Skeletal muscle cell (primary cell): ENCODE measurements around the gene GRIPAP1.
A peak's percentile ranks its signal among the peaks of the same experiment; 100 is the strongest.

Experiments used
- DNase-seq: peaks from one replicate; pipeline ENCODE4 v3.0.0-alpha.2; 2010; ENCODE audit warnings: low read depth
- H3K4me3 ChIP-seq: 2 replicates; pipeline ENCODE4 v1.5.1; 2011; ENCODE audit warnings: low read depth, mild to moderate bottlenecking, control low read depth, low read length, moderate library complexity

Gene GRIPAP1

DNA sequence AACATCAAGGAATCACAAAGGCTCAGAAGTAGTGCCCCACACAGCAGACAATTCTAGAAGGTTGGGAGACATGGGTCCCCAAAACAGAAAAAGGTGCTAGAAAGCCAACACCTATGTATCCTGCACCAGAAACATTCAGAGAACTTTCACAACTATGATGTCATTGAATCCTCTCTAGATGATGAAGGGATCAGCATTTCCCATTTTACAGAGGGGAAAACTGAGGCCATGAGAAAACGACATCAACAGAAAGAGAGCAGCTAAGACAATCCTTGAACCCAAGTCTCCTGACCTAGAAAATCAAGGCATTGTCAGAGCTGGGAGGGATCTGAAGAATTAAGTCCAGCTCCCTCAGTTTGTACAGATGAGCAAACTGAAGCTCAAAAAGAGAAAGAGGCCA lies 33.7 kb downstream of the GRIPAP1 start:
- H3K4me3 ChIP-seq, result no peak overlapping the region
- DNase-seq, result no peak

DNA sequence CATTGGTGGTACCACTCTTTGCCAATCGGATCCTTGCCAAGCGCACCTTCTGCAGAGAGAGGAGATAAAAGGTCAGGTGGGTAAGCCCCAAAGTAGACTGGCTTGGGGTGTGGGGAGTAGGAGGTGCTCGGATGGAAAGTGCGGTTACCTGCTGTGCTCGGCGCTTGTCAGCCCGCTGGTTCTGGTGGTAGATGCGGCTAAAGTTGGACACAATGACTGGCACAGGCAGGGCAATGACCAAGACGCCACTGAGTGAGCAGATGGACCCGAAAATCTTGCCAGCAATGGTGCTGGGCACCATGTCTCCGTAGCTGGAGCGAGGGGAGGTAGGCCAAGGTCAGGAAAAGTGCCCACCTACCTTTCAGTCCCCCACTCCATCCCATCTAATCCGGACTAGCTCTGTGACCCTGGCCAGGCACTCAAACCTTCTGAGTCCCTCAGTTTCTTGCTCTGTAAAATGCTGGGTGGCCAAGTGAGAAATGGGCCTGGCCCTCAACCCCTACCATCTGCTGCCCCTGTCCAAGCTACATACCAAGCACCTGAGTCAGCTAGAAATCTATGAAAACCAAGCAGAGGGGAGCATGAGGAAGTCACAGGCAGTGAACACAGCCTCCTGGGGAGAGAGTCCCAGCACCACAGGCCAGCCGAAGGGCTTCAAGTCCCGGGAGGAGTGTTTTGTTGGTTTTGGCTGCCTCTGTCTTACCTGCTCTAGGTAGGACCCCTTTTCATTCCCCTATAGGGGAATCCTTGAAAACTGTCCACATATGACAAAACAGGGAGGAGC lies 35.1 kb downstream of the GRIPAP1 start:
- no peak for DNase-seq
- no peak overlapping the region for H3K4me3 ChIP-seq

DNA sequence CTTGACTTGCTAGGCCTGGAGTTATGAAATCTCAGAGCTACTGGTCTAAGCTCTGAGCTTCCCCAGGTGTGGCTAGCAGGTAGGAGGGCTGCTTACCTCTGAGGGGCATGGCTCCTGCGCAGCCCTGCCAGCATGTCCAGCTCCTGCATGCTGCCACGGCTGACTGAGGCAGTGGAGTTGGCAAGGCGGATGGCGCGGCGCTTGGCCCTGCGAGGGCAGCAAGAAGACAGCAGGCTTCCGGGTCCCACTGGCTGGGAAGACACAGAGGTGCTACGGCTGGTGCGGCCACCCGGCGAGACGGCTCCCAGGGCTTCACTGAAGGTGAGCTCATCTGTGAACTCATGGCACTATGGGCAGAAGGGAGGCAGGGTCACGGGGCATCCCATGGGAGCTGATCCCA lies 36.1 kb downstream of the GRIPAP1 start:
- no peak overlapping the region for H3K4me3 ChIP-seq
- DNase-seq, result no peak

- no peak overlapping the region for H3K4me3 ChIP-seq
These were observed 40.4 kb downstream of the GRIPAP1 start for GRCh38 chrX:48961585-48962091.

DNA sequence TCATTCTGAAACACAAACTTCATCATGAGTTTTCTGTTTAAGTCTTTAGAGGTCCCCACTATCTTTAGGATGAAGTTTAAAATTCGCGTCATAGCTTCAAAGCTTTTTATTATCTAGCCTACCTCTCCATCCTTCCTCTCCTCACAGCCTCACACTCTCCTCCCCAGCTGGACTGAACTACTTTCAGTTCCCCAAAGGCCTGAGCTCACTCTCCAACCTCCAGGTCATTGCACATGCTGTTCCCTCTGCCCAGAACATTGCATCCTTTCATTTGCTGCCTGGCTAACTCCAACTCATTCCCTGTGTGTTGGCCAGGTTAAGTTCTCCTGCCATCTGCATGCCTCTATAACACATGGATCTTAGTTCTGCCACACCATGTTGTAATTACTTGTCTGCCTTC lies 41.8 kb downstream of the GRIPAP1 start:
- no peak for DNase-seq
- H3K4me3 ChIP-seq, result no peak overlapping the region

More at GRCh38 chrX:48961585-48962091, 40.4 kb downstream of the GRIPAP1 start:
- no peak for DNase-seq

DNA sequence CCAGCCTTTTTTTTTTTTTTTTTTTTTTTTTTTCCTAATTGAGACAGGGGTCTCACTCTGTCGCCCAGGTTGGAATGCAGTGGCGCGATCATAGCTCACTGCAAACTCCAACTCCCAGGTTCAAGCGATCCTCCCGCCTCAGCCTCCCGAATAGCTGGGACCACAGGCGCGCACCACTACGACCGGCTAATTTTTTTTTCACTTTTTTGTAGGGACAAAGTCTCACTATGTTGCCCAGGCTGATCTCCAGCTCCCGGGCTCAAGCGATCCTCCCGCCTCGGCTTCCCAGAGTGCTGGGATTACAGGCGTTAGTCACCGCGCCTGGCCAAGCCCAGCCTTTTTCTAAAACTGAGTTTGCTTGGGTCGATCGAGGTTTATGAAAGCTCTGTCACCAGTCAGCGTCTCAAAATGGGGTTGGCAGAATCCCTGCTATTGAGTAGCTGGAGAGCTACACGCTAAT lies 43.4 kb downstream of the GRIPAP1 start:
- peak overlapping the region; percentile 51 for H3K4me3 ChIP-seq
- DNase-seq, result no peak

DNA sequence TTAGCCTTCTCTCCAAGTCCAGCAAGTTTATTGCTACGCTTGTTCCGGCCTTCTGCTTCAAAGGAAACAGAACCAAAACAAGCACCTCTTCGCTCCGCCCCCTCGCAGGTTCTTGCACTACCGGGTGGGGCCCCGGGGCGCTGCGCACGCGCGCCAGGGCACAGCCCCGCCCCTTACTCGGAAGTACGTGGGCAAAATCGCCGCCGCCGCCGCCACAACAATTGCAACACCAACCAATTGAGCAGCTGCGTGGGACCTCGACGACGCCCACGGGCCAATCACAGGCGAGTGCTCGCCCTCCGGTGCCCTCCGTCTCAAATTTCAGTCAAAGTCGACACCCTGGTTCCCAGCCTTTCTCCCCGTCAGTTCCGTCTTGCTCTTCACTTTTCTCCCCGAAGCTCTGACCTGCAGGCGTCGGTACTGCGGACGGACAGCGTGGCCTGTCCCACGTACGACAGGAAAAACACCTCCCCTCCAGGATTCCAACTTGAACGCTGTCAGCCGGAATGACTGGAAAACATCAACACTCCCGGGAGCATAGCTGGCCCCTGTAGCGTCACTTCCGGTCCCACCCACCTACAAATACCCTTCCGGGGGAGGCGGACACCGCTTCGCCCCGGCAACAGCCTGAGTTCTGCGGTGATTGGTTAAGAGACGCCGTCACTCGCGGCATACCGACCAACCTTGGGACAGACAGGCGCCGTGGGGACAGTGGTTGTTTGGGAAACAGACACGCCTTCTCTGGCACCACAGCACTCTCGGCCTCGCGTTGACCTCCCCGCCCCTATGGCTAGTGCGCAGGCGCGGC lies 44.0 kb downstream of the GRIPAP1 start:
- peak overlapping the region; percentile 51 for H3K4me3 ChIP-seq
- peak; percentile 94 for DNase-seq

DNA sequence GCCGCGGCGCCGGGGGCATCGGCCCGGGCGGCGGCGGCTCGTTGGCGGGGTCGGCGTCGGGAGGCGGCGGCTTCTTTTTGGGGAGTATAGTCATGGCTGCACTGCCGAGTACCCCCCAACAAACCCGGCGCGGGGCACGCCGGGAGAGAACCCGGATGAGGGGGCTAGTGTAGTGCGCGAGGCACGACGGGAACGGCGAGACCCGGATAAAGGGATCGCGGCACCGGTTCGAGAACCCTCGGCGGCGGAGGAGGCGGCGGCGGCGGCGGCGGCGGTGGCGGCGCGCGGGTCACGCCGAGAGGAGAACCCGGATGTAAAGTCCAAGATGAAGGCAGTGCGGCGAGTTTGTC lies 44.6 kb downstream of the GRIPAP1 start, which contains the start of gene OTUD5:
Gene OTUD5 (minus strand): TSS at position 131 of the 350 bp plus-strand sequence. CDS start 37 bp downstream, at position 94.
- no peak for DNase-seq

DNA sequence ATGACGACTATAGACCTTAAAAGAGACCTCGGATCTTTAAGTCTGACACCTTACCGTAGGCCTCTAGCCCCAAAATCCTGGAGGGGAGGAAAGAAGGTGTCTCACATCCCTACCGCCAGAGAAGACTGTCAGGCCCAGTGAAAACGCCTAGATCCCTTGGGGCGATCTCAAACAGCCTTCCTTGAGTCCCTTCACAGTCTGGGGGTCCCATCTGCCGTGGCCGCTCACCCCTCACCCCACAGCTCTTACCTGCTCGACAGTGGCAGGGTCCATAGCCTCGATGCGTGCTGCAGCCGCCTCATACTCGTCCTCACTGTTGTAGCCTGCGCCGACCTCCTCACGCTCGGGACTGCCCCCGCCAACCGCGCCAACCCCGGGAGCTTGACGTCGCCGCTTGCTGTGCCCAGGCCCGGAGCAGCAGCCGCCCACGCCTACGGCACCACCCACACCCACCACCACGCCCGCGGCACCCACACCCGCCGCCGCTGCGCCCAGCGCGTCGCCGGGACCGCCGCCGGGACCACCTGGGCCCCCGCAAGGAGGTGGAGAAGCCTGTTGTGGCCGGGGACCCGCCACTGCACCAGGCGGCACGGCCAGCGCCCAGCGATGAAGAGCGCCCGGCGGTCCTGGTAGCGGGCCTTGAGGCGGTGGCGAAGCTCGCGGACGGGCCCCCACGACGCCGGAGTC lies 45.2 kb downstream of the GRIPAP1 start:
- H3K4me3 ChIP-seq, result peak overlapping the region; percentile 51
- DNase-seq, result no peak

More for the DNA sequence above, 44.6 kb downstream of the GRIPAP1 start, which contains the start of gene OTUD5:
- peak within 1 kb of the TSS; percentile 51 for H3K4me3 ChIP-seq

- H3K4me3 ChIP-seq, result no peak overlapping the region
- DNase-seq, result no peak
These were observed 53.5 kb downstream of the GRIPAP1 start for GRCh38 chrX:48948589-48948988.

GRCh38 chrX:48945517-48946348 lies 56.3 kb downstream of the GRIPAP1 start:
- no peak overlapping the region for H3K4me3 ChIP-seq
- no peak for DNase-seq

DNA sequence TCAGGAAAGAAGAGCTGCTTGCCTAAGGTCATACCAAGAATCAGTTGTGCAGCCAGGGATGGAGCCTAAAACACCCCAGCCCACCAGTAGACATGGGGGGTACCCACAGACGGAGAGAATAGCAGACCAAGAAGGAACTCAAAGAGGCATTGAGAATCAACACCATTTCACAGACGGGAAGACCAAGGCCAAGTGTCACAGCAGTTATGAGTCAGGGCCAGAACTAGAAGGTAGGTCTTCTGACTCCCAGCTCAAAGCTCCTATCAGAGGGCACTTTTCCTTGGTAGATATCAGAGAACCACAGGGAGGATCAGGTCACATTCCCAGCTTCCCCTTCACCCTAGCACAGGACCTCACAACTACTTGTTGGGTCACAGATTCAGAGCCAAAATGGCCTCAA lies 59.2 kb downstream of the GRIPAP1 start:
- DNase-seq, result no peak
- no peak overlapping the region for H3K4me3 ChIP-seq

DNA sequence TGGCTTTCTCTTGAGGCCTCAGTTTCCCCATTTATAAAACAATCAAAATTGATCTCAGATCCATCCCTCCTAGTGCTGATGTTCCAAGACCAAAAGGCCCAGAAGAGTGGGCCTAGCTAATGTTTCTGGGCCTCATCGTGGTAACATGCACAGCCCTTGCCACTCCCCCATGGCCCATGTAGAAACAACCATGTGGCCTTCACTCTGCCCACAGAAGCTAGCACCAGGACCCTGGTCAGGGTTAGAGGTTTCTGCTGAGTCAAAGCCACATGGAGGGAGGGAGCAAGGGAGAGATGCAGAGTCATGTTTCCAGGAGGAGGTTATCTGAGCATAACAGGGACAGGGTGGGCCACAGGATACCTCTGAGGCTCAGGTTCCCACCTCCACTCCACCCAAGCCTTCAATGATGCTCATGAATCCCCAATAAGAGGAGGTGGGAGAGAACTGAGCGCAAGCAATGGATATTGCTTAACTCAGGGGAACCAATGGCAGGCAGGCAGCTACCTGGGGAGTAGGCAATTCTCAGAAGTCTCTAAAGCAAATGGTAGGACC lies 61.6 kb downstream of the GRIPAP1 start:
- H3K4me3 ChIP-seq, result no peak overlapping the region
- DNase-seq, result no peak

DNA sequence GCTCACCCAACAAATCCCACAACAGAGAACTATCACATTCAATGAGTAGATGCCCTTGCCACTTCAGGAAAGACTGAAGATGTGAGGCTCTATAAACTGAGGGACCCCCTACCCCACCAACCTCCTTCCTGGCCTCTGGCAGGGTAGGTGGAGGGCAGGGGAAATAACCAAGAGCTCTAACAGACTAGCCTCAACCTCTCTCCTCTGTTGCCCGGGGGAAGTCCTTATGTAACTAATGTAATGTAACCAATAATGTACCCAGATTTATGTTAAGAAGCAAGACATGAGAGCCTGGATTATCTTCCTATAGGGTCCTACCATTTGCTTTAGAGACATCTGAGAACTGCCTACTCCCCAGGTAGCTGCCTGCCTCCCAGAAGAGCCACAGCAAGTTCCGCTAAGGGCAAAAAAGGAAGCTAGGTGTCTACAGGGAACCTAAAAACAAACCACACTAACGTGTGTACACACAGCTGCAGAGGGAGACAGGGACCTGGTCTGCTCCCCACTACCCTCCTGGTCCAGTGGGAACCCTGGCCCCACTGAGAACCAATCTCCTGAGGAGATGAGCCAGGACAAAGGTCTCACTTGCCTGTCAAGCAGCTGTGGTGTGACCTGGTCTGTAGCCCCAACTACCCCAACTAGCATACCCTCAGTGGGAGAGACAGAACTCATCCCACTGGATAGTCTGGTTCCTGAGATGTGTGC lies 62.4 kb downstream of the GRIPAP1 start:
- DNase-seq, result no peak
- no peak overlapping the region for H3K4me3 ChIP-seq

GRCh38 chrX:48938721-48939425 lies 63.2 kb downstream of the GRIPAP1 start:
- H3K4me3 ChIP-seq, result no peak overlapping the region
- DNase-seq, result no peak

DNA sequence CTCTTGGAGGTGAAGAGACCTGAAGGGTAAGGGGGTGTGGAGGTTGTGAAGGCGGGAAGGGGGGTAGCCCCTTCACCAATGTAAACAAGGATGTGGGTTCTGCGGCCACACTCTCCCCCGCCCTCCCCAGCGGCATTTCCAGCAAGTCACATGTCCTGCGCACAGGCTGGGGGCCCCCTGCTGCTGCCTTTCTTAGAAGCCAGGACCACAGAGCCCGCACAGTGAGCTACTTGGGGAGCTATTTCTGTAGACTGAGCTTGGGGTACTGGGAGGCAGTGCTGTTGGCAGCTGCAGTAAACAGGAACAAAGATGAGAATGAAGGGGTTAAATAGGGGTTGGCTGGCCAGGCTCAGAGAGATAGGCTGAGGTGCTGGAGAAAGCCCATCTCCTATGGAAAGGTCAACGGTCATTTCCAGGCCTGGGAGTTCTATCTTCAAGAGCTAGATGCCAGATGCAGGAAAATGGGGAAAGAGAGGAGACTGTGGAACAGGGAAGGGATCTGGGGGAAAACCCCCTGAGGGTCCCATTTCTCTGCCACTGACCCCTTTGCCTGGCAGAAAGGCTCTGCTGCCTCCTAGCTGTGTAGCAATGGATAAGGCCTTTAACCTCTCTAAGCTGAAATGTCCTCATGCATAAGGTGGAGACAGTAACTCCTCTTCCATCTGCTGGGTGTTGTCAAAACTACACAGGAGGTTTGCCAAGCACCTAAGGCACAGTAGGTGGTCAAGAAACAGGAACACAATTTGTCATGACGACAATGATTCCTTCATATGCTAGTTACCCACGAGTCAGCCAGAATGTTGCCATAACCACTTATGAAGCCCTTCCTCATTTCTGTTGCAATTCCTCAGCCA lies 64.8 kb downstream of the GRIPAP1 start:
- no peak for DNase-seq
- H3K4me3 ChIP-seq, result no peak overlapping the region
